WERI-Rb-1 (cell line): ENCODE measurements around the gene IFNA13.

Source experiments
- DNase-seq: peaks from one replicate; pipeline ENCODE4 v3.0.0-alpha.2; 2020
- H3K27ac ChIP-seq: fragments of 250-450 bp; sonication (Bioruptor Pico); 2 replicates; pipeline ENCODE4 v1.5.1; 2020; ENCODE audit warnings: mild to moderate bottlenecking, moderate library complexity
- H3K27me3 ChIP-seq: fragments of 250-450 bp; sonication (Bioruptor Pico); 2 replicates; pipeline ENCODE4 v1.5.1; 2021; ENCODE audit warnings: mild to moderate bottlenecking, low read depth, moderate library complexity; ENCODE audit not compliant: insufficient read depth, severe bottlenecking
- H3K36me3 ChIP-seq: fragments of 250-450 bp; sonication (Bioruptor Pico); 2 replicates; pipeline ENCODE4 v1.5.1; 2020; ENCODE audit warnings: mild to moderate bottlenecking, moderate library complexity
- H3K4me3 ChIP-seq: 2 replicates; pipeline ENCODE4 v1.5.1; 2011; ENCODE audit warnings: low read depth, mild to moderate bottlenecking, control low read depth, low read length
- H3K9me3 ChIP-seq: fragments of 250-450 bp; sonication (Bioruptor Pico); 2 replicates; pipeline ENCODE4 v1.5.1; 2021; ENCODE audit warnings: mild to moderate bottlenecking, moderate library complexity; ENCODE audit not compliant: severe bottlenecking
- TF ChIP-seq, protein P1 (sequence below): IDR thresholded peaks from 2 replicates; pipeline ENCODE4 v1.5.1; 2011; ENCODE audit warnings: low read depth, mild to moderate bottlenecking, control low read depth, inconsistent platforms, low read length

Gene IFNA13

DNA sequence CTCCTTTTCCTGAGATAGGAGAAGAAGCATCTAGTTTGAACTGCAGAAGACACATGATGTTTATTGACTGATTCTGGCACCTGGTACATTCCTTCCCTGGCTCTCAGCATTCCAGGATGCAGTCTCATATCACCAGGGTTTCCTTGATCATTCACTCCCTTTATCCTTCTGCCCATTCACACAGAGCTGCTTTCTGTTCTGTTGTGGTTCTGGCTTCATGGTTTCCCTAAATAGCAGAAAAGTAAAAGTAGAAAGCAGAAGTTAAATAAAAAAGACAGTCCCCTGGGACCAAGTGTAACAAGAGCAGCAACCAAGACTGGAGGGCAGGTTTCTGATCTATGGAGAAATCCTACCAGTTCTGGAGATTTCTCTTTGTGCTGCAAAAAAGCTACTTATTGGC lies 44.2 kb upstream of the IFNA13 start:
- DNase-seq = no peak
- no peaks in the 10 kb centered on the region for H3K9me3 ChIP-seq
- H3K27me3 ChIP-seq = peaks cover 22% of the 10 kb centered on the region
- H3K36me3 ChIP-seq = no peaks in the 10 kb centered on the region
- no peak overlapping the region for H3K27ac ChIP-seq
- no peak overlapping the region for H3K4me3 ChIP-seq
- TF ChIP-seq, protein P1, sequence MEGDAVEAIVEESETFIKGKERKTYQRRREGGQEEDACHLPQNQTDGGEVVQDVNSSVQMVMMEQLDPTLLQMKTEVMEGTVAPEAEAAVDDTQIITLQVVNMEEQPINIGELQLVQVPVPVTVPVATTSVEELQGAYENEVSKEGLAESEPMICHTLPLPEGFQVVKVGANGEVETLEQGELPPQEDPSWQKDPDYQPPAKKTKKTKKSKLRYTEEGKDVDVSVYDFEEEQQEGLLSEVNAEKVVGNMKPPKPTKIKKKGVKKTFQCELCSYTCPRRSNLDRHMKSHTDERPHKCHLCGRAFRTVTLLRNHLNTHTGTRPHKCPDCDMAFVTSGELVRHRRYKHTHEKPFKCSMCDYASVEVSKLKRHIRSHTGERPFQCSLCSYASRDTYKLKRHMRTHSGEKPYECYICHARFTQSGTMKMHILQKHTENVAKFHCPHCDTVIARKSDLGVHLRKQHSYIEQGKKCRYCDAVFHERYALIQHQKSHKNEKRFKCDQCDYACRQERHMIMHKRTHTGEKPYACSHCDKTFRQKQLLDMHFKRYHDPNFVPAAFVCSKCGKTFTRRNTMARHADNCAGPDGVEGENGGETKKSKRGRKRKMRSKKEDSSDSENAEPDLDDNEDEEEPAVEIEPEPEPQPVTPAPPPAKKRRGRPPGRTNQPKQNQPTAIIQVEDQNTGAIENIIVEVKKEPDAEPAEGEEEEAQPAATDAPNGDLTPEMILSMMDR = no peak

DNA sequence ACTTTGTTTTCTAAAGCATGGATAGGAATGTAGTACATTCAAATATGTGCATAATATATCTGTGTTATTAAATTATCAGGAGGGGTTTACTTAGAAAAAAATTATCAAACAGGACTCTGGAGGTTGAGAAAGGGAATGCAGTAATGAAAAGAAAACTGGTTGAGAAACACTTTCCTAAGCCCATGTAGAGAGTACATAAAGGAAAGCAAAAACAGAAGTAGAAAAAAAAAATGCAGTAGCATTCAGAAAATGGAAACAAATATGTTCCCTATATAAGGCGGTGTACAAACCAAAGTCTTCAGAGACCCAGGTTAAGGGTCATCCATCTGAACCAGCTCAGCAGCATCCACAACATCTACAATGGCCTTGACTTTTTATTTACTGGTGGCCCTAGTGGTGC lies 41.0 kb upstream of the IFNA13 start, which contains the start of gene IFNA8:
TSS of gene IFNA8 (plus strand) at position 301 of the 400 bp plus-strand sequence. CDS start at position 361, 60 bp downstream.
- TF ChIP-seq, protein P1 = no peak
- no peak for DNase-seq
- Histone ChIP-seq H3K36me3 (no peaks in the 10 kb centered on the region), H3K27ac (no peak within 1 kb of the TSS), H3K27me3 (peaks cover 28% of the 10 kb centered on the region), H3K9me3 (no peaks in the 10 kb centered on the region), H3K4me3 (no peak within 1 kb of the TSS)

DNA sequence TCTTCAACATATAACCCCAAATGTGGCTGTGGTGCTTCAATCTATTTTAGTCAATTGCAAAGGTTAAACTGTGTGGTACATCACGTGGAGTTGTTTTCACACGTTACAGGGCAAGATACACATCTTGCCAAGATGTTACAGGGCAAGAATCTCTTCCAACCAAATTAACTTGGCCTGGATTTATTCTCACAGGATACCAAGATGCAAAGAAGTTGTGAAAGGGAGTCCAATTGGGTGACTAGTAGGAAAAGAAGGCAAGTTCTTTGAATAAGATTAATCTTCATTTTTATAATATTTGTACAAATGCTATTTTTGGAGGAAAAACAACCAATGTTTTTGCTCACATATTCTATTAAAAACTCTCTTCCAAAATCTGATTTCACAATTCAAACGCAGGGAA lies 36.3 kb upstream of the IFNA13 start:
- TF ChIP-seq, protein P1 = no peak
- Histone ChIP-seq H3K27me3 (peaks cover 57% of the 10 kb centered on the region), H3K36me3 (no peaks in the 10 kb centered on the region), H3K27ac (no peak overlapping the region), H3K4me3 (no peak overlapping the region), H3K9me3 (no peaks in the 10 kb centered on the region)
- no peak for DNase-seq

DNA sequence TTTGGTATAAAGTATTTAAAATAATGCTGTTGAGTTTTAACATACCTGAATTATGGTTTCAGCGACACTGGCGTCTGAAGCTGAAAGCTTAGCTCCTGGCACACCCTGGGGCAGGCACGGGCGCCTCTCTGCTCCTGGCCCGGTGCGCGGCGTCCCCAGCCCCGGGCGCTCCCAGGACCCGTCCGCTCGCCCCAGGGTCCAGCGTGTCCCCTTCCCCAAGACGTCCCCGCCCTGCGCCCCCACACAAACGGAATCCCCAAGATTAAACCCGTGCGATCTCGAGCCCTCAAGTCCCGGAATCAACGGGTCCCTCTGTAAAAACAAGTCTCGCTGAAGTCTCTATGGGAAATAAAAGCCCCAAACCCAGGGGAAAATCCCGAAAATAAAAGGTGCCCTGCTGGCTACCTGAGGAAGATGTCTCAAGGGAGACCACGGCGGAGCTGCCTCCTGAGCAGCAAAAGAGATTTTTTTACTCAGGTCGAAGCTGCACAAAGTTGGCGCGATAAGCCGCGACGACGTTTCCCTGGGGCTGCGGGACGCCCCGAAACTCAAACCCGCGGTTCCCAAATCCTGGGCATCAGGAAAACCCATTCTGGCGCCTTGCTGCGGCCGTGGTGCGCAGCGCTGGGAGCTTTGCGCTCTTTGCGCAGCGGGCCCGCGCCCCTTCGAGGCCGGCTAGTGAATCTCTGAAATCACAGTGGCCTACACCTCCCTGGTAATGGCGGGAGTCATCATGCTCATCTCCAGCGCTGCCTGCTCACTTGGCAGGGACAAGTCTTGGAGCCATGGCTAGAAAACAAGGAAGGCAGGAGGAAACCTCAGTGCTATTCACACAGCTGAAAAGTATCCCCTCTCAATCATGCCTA lies 34.8 kb upstream of the IFNA13 start:
- no peaks in the 10 kb centered on the region for H3K36me3 ChIP-seq
- DNase-seq = peak; percentile 18
- H3K4me3 ChIP-seq = peak overlapping the region; percentile 41
- no peak overlapping the region for H3K27ac ChIP-seq
- peaks cover 63% of the 10 kb centered on the region for H3K27me3 ChIP-seq
- no peaks in the 10 kb centered on the region for H3K9me3 ChIP-seq
- TF ChIP-seq, protein P1 = 0 out of 2 replicates have a peak, but pooled peaks have one; percentile 27

DNA sequence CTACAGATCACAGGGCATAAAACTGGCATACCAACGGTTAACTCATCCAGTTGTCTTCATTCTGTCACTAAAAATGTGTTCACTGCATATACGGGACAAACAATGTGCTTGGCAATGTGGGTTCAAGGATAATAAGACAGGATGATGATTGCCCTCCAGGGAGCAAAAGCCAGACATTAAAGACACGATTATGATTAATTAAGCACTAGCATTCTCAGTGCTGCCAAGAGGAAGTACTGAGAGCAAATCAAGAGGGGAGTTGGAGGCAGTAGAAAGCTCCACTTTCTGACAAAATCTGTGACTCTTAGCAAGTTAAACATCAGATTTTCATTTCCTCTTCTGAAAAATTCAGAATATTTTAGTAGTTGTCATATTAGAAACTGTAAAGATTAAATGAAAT lies 32.1 kb upstream of the IFNA13 start:
- Histone ChIP-seq H3K36me3 (no peaks in the 10 kb centered on the region), H3K27ac (no peak overlapping the region), H3K4me3 (no peak overlapping the region), H3K9me3 (no peaks in the 10 kb centered on the region), H3K27me3 (peaks cover 72% of the 10 kb centered on the region)
- DNase-seq = no peak
- TF ChIP-seq, protein P1 = no peak
